HEK293 (cell line): Measurements from ENCODE around the gene ACCSL.

ENCODE experiments used
- CTCF ChIA-PET: fragments of 350-600 bp; formaldehyde crosslinking; extraction: SDS; loops from one replicate; lab custom pipeline; 2021; ENCODE audit warnings: antibody characterized with exemption; lab: Yijun Ruan, JAX
- POLR2A ChIA-PET: fragments of 300-600 bp; formaldehyde crosslinking; extraction: SDS; loops from one replicate; lab custom pipeline; 2020; ENCODE audit warnings: antibody characterized with exemption, inconsistent platforms; lab: Yijun Ruan, JAX
- H3K27ac ChIP-seq: fragments of 200-500 bp; sonication (Bioruptor generic); 2 replicates; pipeline ENCODE4 v1.5.1; 2014; ENCODE audit warnings: low read depth, low read length, control low read depth, inconsistent platforms; ENCODE audit errors: extremely low read depth
- H3K36me3 ChIP-seq, 2 experiments: fragments of 200-500 bp in 1 of 2; sonication (Bioruptor generic) in 1 of 2; 1 replicate in 1 of 2; 2 replicates in 1 of 2; pipeline ENCODE4 v1.5.1; 2014 to 2017; ENCODE audit warnings: inconsistent platforms in 2 of 2, low read length in 2 of 2; ENCODE audit not compliant: control insufficient read depth in 2 of 2, insufficient read depth in 1 of 2
- H3K4me1 ChIP-seq: fragments of 200-500 bp; sonication (Bioruptor generic); 2 replicates; pipeline ENCODE4 v1.5.1; 2014; ENCODE audit warnings: mild to moderate bottlenecking, low read length, inconsistent platforms; ENCODE audit not compliant: control insufficient read depth, insufficient read depth
- H3K4me3 ChIP-seq: 2 replicates; pipeline ENCODE4 v1.5.1; 2011; ENCODE audit warnings: low read depth, mild to moderate bottlenecking, control low read depth, low read length, moderate library complexity
- H3K9me3 ChIP-seq: fragments of 200-500 bp; sonication (Bioruptor generic); 2 replicates; pipeline ENCODE4 v1.5.1; 2014; ENCODE audit warnings: low read depth, low read length, inconsistent platforms; ENCODE audit not compliant: control insufficient read depth, insufficient read depth
- EGR2 ChIP-seq: fragments of 450-650 bp; formaldehyde crosslinking; IDR thresholded peaks from 2 replicates; pipeline ENCODE4 v1.5.1; 2016; ENCODE audit warnings: low read depth, missing biosample characterization, missing genetic modification characterization
- KLF16 ChIP-seq: fragments of 450-650 bp; formaldehyde crosslinking; IDR thresholded peaks from 2 replicates; pipeline ENCODE4 v1.5.1; 2017; ENCODE audit warnings: missing biosample characterization, missing genetic modification characterization
- SALL2 ChIP-seq: fragments of 450-650 bp; formaldehyde crosslinking; IDR thresholded peaks from 2 replicates; pipeline ENCODE4 v1.5.0; 2017; ENCODE audit warnings: missing biosample characterization, mild to moderate bottlenecking, missing genetic modification characterization, borderline replicate concordance
- WT1 ChIP-seq: fragments of 450-650 bp; formaldehyde crosslinking; IDR thresholded peaks from 2 replicates; pipeline ENCODE4 v1.5.1; 2016; ENCODE audit warnings: missing biosample characterization, missing genetic modification characterization
- YY1 ChIP-seq: fragments of 450-650 bp; formaldehyde crosslinking; IDR thresholded peaks from 2 replicates; pipeline ENCODE4 v1.5.1; 2018; ENCODE audit warnings: missing biosample characterization, missing genetic modification characterization
- ZBTB21 ChIP-seq: fragments of 450-650 bp; formaldehyde crosslinking; IDR thresholded peaks from 2 replicates; pipeline ENCODE4 v1.5.1; 2017; ENCODE audit warnings: missing biosample characterization, missing genetic modification characterization
- ZFHX2 ChIP-seq: fragments of 450-650 bp; formaldehyde crosslinking; conservative IDR thresholded peaks from 2 replicates; pipeline ENCODE4 v1.5.1; 2016; ENCODE audit warnings: missing biosample characterization, missing genetic modification characterization
- ZNF157 ChIP-seq: fragments of 450-650 bp; formaldehyde crosslinking; IDR thresholded peaks from 2 replicates; pipeline ENCODE4 v1.5.1; 2016; ENCODE audit warnings: missing biosample characterization, missing genetic modification characterization
- ZNF174 ChIP-seq: fragments of 450-650 bp; formaldehyde crosslinking; IDR thresholded peaks from 2 replicates; pipeline ENCODE4 v1.5.0; 2017; ENCODE audit warnings: missing biosample characterization, mild to moderate bottlenecking, missing genetic modification characterization
- ZNF239 ChIP-seq: fragments of 450-650 bp; formaldehyde crosslinking; IDR thresholded peaks from 2 replicates; pipeline ENCODE4 v1.5.1; 2016; ENCODE audit warnings: missing biosample characterization, missing genetic modification characterization
- ZNF398 ChIP-seq: fragments of 450-650 bp; formaldehyde crosslinking; IDR thresholded peaks from 2 replicates; pipeline ENCODE4 v1.5.1; 2017; ENCODE audit warnings: missing biosample characterization, missing genetic modification characterization
- ZNF416 ChIP-seq: fragments of 450-650 bp; formaldehyde crosslinking; IDR thresholded peaks from 2 replicates; pipeline ENCODE4 v1.5.1; 2016; ENCODE audit warnings: missing biosample characterization, missing genetic modification characterization
- ZNF600 ChIP-seq: fragments of 450-650 bp; formaldehyde crosslinking; IDR thresholded peaks from 2 replicates; pipeline ENCODE4 v1.5.1; 2016; ENCODE audit warnings: missing biosample characterization, missing genetic modification characterization
- ZNF621 ChIP-seq: fragments of 450-650 bp; formaldehyde crosslinking; IDR thresholded peaks from 2 replicates; pipeline ENCODE4 v1.5.1; 2017; ENCODE audit warnings: missing biosample characterization, missing genetic modification characterization
- ZNF624 ChIP-seq: fragments of 450-650 bp; formaldehyde crosslinking; IDR thresholded peaks from 2 replicates; pipeline ENCODE4 v1.5.1; 2017; ENCODE audit warnings: missing biosample characterization, missing genetic modification characterization
- ZNF629 ChIP-seq: fragments of 450-650 bp; formaldehyde crosslinking; IDR thresholded peaks from 2 replicates; pipeline ENCODE4 v1.5.1; 2017; ENCODE audit warnings: missing biosample characterization, missing genetic modification characterization
- TF ChIP-seq, protein P1 (sequence below): fragments of 450-650 bp; formaldehyde crosslinking; IDR thresholded peaks from 2 replicates; pipeline ENCODE4; 2016; ENCODE audit warnings: missing biosample characterization, missing genetic modification characterization
- TF ChIP-seq, protein P2 (sequence below): fragments of 450-650 bp; formaldehyde crosslinking; IDR thresholded peaks from 2 replicates; pipeline ENCODE4 v1.5.0; 2017; ENCODE audit warnings: missing biosample characterization, missing genetic modification characterization, borderline replicate concordance

ACCSL gene

GRCh38 chr11:44057340-44057739 is 9.6 kb downstream of the ACCSL start:
- TF ChIP-seq ZNF629 (tag by site-specific recombination) (no peak), ZNF398 (tag by site-specific recombination) (no peak), ZNF600 (tag by site-specific recombination) (no peak), ZNF157 (tag by site-specific recombination) (no peak), SALL2 (tag by site-specific recombination) (no peak), KLF16 (tag by site-specific recombination) (no peak), ZNF621 (tag by site-specific recombination) (no peak), ZNF416 (tag by site-specific recombination) (no peak), ZNF174 (tag by site-specific recombination) (no peak), EGR2 (tag by site-specific recombination) (no peak)
- Histone ChIP-seq H3K4me3 (no peak overlapping the region), H3K27ac (no peak overlapping the region), H3K4me1 (no peaks in the 10 kb centered on the region), H3K36me3 (no peaks in the 10 kb centered on the region), H3K9me3 (no peaks in the 10 kb centered on the region)
- ChIA-PET CTCF (interaction anchor here (0.6 to 1.3 kb wide), 4 partner anchors 69 to 558 kb away, joined by 3 to 4 read pairs (median 3); no protein-coding TSS in a partner anchor), POLR2A (no interaction called here)

DNA sequence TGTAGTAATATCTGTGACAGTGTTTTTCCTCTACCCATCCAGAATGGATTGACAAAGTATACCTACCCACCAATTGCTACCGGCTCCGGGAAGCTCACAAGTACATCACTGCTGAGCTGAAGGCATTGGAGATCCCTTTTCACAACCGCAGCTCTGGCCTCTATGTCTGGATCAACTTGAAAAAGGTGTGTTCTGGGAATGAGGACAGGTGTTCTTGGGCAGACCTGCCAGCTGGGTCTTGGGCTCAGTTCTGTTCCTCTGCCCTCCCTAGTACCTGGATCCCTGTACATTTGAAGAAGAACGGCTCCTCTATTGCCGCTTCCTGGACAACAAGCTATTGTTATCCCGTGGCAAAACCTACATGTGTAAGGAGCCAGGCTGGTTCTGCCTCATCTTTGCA is 10.5 kb downstream of the ACCSL start:
- CTCF ChIA-PET, result interaction anchor here (0.6 to 1.3 kb wide), 4 partner anchors 52 to 464 kb away, joined by 3 to 4 read pairs (median 4); no protein-coding TSS in a partner anchor

DNA sequence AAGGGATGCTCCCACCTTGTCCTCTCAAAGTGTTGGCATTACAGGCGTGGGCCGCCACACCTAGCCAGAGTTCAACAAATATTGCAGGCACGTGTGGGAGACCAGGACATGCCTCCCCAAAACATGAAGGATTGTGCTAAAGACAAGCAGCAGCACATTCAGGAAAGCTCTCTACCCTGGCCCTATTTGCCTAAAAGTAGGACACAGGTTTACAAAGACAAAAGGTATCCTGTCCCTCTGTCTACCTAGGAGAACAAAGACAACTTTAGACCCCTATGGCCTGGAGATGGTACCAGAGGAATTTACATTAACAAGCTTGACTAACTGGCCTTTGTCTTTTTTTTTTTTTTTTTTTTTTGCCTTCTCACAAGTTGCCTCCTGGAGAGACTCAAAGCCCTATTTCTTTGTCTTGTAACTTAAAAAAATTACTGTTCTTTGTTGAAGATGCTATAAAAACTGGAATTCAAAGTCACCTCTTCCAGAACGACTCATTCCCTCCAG is 17.4 kb downstream of the ACCSL start:
- CTCF ChIA-PET, result interaction anchor here (0.7 kb wide), 1 partner anchor 10 kb away, joined by 3 read pairs; no protein-coding TSS in a partner anchor
- H3K27ac ChIP-seq, result no peak overlapping the region
- TF ChIP-seq ZBTB21 (tag by site-specific recombination), result no peak
- TF ChIP-seq, protein P1, sequence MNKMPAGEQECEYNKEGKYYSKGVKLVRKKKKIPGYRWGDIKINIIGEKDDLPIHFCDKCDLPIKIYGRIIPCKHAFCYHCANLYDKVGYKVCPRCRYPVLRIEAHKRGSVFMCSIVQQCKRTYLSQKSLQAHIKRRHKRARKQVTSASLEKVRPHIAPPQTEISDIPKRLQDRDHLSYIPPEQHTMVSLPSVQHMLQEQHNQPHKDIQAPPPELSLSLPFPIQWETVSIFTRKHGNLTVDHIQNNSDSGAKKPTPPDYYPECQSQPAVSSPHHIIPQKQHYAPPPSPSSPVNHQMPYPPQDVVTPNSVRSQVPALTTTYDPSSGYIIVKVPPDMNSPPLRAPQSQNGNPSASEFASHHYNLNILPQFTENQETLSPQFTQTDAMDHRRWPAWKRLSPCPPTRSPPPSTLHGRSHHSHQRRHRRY (tag by site-specific recombination), result no peak
- TF ChIP-seq ZNF239 (tag by site-specific recombination), result no peak
- no peak for TF ChIP-seq ZNF398 (tag by site-specific recombination)
- TF ChIP-seq ZFHX2, result no peak
- TF ChIP-seq YY1 (tag by site-specific recombination), result no peak
- no peak for TF ChIP-seq ZNF624 (tag by site-specific recombination)
- TF ChIP-seq, protein P2, sequence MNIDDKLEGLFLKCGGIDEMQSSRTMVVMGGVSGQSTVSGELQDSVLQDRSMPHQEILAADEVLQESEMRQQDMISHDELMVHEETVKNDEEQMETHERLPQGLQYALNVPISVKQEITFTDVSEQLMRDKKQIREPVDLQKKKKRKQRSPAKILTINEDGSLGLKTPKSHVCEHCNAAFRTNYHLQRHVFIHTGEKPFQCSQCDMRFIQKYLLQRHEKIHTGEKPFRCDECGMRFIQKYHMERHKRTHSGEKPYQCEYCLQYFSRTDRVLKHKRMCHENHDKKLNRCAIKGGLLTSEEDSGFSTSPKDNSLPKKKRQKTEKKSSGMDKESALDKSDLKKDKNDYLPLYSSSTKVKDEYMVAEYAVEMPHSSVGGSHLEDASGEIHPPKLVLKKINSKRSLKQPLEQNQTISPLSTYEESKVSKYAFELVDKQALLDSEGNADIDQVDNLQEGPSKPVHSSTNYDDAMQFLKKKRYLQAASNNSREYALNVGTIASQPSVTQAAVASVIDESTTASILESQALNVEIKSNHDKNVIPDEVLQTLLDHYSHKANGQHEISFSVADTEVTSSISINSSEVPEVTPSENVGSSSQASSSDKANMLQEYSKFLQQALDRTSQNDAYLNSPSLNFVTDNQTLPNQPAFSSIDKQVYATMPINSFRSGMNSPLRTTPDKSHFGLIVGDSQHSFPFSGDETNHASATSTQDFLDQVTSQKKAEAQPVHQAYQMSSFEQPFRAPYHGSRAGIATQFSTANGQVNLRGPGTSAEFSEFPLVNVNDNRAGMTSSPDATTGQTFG, result no peak
- TF ChIP-seq, all 188 proteins: peak for 0
- no peaks in the 10 kb centered on the region for H3K36me3 ChIP-seq
- no peaks in the 10 kb centered on the region for H3K9me3 ChIP-seq
- no peak overlapping the region for H3K4me3 ChIP-seq
- POLR2A ChIA-PET, result interaction anchor here (0.7 kb wide), 1 partner anchor 59 kb away, joined by 11 read pairs; no protein-coding TSS in a partner anchor
- H3K4me1 ChIP-seq, result no peaks in the 10 kb centered on the region

More for the DNA sequence above, 10.5 kb downstream of the ACCSL start:
- H3K4me3 ChIP-seq, result no peak overlapping the region
- no peaks in the 10 kb centered on the region for H3K4me1 ChIP-seq
- POLR2A ChIA-PET, result no interaction called here
- no peaks in the 10 kb centered on the region for H3K9me3 ChIP-seq
- H3K36me3 ChIP-seq, result no peaks in the 10 kb centered on the region
- TF ChIP-seq WT1 (tag by site-specific recombination), result no peak
- H3K27ac ChIP-seq, result no peak overlapping the region
